Measurements from ENCODE around the gene HHAT.

GRCh38 chr1:210475321-210475720 is 146.6 kb downstream of the HHAT start:
- TF ChIP-seq CTCF (IDR thresholded peaks at IDR 0.05; ENCODE audit: insufficient read depth, low read depth, low read length) (no peak), EZH2 (IDR thresholded peaks at IDR 0.05; ENCODE audit: insufficient read depth, low read length) (no peak)
